ENCODE measurements around the gene LRRC15. TPM values are rescaled to one million over a fixed set of nuclear protein-coding genes. Genes with fewer than 3 reads are reported as not detected.

The LRRC15 gene
- total RNA-seq, 1 donor, result 10.0 TPM

DNA sequence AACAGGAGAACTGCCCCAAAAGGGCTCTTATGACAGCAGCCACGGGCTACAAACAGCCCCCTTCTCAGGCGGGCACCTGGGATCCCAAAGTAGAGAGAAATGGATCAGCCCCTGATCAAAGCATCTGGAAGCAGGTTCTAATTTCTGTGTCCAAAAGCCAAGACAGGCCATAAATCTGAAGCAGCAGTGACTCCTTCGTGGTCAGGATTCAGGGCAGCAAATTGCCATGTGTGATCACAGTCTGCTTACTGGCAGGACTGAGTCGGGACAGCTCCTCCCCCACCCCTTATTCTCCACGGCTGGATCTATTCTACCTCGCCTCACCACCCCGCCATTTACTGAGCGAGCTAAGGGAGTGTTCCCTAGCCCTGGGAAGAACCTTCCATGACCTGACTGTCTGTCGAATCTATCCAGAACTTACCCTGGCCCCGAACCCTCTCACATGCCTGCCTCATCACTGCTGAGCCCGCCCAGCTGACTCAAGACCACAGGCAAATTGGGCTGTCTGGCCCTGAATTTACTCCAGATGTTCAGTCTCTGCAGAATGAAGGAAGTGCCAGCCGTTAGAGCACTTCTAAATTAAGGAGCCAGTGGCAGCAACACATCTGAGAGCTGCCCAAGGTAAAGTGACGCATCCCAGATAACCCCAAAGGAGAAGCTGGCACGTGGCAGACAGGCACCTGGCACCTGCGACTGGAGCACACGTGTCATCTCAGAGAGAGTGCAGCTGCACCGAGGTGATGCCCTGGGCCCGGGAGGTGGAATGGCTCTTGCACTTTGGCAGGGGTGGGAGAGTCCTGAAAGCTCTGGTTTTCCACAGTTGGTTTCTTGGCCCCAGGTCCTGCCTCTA is 1.3 kb downstream of the LRRC15 start:
- DNase-seq (ENCODE audit: low read depth), result peak; percentile 77
- TF ChIP-seq, protein P1, sequence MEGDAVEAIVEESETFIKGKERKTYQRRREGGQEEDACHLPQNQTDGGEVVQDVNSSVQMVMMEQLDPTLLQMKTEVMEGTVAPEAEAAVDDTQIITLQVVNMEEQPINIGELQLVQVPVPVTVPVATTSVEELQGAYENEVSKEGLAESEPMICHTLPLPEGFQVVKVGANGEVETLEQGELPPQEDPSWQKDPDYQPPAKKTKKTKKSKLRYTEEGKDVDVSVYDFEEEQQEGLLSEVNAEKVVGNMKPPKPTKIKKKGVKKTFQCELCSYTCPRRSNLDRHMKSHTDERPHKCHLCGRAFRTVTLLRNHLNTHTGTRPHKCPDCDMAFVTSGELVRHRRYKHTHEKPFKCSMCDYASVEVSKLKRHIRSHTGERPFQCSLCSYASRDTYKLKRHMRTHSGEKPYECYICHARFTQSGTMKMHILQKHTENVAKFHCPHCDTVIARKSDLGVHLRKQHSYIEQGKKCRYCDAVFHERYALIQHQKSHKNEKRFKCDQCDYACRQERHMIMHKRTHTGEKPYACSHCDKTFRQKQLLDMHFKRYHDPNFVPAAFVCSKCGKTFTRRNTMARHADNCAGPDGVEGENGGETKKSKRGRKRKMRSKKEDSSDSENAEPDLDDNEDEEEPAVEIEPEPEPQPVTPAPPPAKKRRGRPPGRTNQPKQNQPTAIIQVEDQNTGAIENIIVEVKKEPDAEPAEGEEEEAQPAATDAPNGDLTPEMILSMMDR (IDR thresholded peaks at IDR 0.05; ENCODE audit: insufficient read depth, low read length), result no peak
- no peak overlapping the region for H3K4me3 ChIP-seq (ENCODE audit: low read depth, low read length)

DNA sequence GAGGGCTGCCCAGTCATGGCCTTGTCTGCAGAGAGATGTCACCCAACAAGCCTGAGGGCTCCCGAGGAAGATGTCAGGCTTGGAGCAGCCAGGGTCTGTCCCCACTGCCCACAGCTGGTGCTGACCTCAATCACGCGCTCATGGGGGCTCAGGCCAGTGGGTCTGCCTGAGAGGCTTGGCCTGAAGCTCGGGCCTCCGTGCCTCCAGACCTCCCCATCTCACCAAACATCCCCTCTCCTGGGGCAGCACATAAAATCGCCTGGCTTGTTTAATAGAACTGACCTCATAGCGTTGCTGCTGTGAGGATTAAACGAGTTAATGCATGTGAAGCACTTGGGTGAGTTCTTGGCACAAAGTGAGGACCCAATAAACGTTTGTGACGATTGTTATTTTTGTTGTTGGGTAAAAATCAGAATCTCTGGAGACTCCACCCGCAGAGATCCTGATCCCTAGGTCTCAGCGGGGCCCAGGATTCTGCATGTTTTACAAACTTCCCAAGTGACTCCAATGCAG is 3.5 kb downstream of the LRRC15 start:
- TF ChIP-seq, protein P1 (IDR thresholded peaks at IDR 0.05; ENCODE audit: insufficient read depth, low read length), result no peak
- no peak overlapping the region for H3K4me3 ChIP-seq (ENCODE audit: low read depth, low read length)
- no peak for DNase-seq (ENCODE audit: low read depth)

DNA sequence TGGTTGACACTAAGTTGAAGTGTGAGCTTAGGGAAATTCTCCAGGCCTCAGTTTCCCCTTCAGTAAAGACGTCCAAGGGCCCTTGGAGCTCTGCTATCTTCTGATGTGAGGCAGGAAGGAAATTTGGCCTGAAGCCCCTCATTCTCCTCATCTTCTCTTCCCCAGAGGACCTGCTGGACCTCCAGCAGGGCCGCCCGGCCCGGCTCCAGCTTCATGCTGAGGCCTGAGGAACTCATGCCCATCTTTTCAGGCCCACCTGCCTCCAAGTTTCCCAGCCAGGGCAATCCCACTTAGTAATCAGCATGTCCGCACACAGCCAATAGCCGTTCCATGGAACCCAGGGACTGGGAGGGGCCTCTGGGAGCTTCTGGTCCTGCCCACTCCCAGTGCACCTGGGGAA is 4.0 kb downstream of the LRRC15 start:
- TF ChIP-seq, protein P1 (IDR thresholded peaks at IDR 0.05; ENCODE audit: insufficient read depth, low read length), result no peak
- no peak for DNase-seq (ENCODE audit: low read depth)
- no peak overlapping the region for H3K4me3 ChIP-seq (ENCODE audit: low read depth, low read length)

DNA sequence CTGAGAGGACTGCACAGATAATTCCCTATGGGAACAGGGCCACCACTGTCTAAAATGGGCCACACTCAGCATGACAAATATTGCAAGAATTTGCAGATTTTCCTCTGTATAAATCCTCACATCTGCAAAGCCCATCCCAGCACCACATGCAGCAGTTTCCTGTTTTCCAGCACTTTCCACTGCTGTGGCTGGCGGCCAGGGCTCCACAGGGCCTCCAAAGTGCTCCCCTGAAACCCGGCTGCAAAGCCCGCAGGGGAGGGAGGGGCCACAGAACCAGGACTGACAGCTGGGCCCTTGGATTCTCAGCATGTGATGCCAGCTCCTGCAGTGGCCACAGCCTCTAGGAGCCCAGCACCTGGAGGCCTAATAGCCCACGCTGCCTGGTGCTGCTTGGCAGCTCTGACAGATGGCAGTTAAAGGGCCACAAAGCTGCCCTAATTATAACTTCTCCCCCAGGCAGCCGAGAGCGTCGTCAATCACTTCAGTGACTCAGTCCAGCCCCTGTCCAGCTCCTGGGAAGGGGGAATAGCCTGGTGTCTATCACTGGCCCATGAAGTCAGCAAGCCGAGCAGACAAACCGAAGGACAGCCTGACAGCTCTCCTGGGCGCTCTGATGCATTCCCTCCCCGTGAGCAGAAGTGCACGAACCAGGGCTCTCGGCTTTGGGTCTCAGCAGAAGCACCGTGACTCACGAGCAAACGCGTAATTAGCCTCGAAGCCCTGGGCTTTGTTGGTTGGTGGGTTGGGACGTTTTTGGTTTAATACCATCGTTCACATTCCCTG is 4.7 kb downstream of the LRRC15 start:
- TF ChIP-seq, protein P1 (IDR thresholded peaks at IDR 0.05; ENCODE audit: insufficient read depth, low read length), result no peak
- no peak overlapping the region for H3K4me3 ChIP-seq (ENCODE audit: low read depth, low read length)
- DNase-seq (ENCODE audit: low read depth), result peak; percentile 57

DNA sequence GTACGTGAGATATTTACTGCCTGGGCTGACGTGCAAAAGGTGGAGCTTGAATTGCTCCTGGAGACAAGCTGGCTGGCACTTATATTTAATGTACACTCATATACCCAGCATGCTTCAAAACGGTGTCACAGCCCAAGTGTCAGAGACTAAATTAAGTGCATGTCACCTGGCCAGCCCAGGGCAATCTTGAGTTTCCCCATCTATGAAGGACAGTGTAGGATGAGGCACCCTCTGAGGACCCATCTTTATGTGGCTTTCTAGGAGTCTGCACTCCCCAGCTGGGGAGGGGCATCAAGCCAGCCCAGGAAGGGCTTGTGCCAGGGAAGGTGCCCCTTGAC is 5.3 kb downstream of the LRRC15 start:
- DNase-seq (ENCODE audit: low read depth), result no peak

DNA sequence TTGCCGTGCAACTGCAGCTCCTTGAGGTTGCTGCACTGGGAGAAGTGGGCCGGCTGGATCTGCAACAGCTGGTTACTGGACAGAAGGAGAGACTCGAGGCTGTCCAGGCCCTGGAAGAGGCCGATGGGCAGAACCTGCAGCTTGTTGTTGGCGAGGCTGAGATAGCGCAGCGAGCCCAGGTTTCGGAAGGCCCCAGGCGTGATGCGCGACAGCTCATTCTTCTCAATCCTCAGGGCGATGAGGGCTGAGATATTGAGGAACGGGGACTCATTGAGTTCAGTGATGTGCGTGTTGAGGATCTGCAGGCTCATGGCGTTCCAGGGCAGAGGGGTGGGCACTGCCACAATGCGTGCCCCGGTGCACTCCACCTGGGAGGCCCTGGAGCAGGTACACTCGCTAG is 9.0 kb downstream of the LRRC15 start:
- TF ChIP-seq, protein P1 (IDR thresholded peaks at IDR 0.05; ENCODE audit: insufficient read depth, low read length), result no peak
- no peak overlapping the region for H3K4me3 ChIP-seq (ENCODE audit: low read depth, low read length)
- DNase-seq (ENCODE audit: low read depth), result no peak

More for the DNA sequence above, 5.3 kb downstream of the LRRC15 start:
- H3K4me3 ChIP-seq (ENCODE audit: low read depth, low read length), result no peak overlapping the region
- TF ChIP-seq, protein P1 (IDR thresholded peaks at IDR 0.05; ENCODE audit: insufficient read depth, low read length), result no peak

All from fibroblast of the aortic adventitia (primary cell).